ENCODE measurements around the gene LRRIQ1.

DNA sequence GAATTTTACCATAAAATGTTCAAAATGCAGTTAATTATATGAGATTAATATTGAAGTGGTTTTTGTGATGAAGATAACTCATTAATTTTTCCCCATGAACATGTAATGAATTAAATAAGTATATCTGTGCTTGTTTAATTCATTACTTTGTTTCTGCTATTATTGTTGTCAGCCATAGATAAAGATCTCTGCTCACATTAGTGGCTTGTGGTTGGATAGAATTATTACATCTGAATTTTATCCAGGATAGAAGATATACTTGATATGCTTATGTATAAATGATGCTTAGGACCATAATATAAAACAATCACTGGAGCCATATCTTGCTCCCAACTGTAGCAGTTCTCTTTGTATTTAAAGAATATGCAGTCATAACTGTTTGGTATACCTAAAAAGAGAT lies 18.5 kb upstream of the LRRIQ1 start:
- TF ChIP-seq EZH2 (IDR thresholded peaks at IDR 0.05; ENCODE audit: low read depth, unreplicated experiment) (no peak), POLR2AphosphoS5 (IDR thresholded peaks at IDR 0.05; ENCODE audit: low read depth) (no peak), EZH2phosphoT487 (IDR thresholded peaks at IDR 0.05; ENCODE audit: unreplicated experiment) (no peak), STAT1 (IDR thresholded peaks at IDR 0.05; ENCODE audit: unreplicated experiment) (no peak), JUNB (IDR thresholded peaks at IDR 0.05; ENCODE audit: unreplicated experiment) (no peak), CREB1 (CRISPR knock-in tag; IDR thresholded peaks at IDR 0.05; ENCODE audit: low read depth) (no peak), NANOG (IDR thresholded peaks at IDR 0.05; ENCODE audit: borderline replicate concordance) (no peak), ZNF114 (CRISPR knock-in tag; IDR thresholded peaks at IDR 0.05) (no peak), ZNF331 (CRISPR knock-in tag; IDR thresholded peaks at IDR 0.05; ENCODE audit: low read depth) (no peak)
- TF ChIP-seq, protein P1, sequence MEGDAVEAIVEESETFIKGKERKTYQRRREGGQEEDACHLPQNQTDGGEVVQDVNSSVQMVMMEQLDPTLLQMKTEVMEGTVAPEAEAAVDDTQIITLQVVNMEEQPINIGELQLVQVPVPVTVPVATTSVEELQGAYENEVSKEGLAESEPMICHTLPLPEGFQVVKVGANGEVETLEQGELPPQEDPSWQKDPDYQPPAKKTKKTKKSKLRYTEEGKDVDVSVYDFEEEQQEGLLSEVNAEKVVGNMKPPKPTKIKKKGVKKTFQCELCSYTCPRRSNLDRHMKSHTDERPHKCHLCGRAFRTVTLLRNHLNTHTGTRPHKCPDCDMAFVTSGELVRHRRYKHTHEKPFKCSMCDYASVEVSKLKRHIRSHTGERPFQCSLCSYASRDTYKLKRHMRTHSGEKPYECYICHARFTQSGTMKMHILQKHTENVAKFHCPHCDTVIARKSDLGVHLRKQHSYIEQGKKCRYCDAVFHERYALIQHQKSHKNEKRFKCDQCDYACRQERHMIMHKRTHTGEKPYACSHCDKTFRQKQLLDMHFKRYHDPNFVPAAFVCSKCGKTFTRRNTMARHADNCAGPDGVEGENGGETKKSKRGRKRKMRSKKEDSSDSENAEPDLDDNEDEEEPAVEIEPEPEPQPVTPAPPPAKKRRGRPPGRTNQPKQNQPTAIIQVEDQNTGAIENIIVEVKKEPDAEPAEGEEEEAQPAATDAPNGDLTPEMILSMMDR (conservative IDR thresholded peaks at IDR 0.05; ENCODE audit: low read depth in 2 of 2) = no peak
- TF ChIP-seq, protein P2, sequence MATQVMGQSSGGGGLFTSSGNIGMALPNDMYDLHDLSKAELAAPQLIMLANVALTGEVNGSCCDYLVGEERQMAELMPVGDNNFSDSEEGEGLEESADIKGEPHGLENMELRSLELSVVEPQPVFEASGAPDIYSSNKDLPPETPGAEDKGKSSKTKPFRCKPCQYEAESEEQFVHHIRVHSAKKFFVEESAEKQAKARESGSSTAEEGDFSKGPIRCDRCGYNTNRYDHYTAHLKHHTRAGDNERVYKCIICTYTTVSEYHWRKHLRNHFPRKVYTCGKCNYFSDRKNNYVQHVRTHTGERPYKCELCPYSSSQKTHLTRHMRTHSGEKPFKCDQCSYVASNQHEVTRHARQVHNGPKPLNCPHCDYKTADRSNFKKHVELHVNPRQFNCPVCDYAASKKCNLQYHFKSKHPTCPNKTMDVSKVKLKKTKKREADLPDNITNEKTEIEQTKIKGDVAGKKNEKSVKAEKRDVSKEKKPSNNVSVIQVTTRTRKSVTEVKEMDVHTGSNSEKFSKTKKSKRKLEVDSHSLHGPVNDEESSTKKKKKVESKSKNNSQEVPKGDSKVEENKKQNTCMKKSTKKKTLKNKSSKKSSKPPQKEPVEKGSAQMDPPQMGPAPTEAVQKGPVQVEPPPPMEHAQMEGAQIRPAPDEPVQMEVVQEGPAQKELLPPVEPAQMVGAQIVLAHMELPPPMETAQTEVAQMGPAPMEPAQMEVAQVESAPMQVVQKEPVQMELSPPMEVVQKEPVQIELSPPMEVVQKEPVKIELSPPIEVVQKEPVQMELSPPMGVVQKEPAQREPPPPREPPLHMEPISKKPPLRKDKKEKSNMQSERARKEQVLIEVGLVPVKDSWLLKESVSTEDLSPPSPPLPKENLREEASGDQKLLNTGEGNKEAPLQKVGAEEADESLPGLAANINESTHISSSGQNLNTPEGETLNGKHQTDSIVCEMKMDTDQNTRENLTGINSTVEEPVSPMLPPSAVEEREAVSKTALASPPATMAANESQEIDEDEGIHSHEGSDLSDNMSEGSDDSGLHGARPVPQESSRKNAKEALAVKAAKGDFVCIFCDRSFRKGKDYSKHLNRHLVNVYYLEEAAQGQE (IDR thresholded peaks at IDR 0.05; ENCODE audit: unreplicated experiment) = no peak
- TF ChIP-seq, protein P3, sequence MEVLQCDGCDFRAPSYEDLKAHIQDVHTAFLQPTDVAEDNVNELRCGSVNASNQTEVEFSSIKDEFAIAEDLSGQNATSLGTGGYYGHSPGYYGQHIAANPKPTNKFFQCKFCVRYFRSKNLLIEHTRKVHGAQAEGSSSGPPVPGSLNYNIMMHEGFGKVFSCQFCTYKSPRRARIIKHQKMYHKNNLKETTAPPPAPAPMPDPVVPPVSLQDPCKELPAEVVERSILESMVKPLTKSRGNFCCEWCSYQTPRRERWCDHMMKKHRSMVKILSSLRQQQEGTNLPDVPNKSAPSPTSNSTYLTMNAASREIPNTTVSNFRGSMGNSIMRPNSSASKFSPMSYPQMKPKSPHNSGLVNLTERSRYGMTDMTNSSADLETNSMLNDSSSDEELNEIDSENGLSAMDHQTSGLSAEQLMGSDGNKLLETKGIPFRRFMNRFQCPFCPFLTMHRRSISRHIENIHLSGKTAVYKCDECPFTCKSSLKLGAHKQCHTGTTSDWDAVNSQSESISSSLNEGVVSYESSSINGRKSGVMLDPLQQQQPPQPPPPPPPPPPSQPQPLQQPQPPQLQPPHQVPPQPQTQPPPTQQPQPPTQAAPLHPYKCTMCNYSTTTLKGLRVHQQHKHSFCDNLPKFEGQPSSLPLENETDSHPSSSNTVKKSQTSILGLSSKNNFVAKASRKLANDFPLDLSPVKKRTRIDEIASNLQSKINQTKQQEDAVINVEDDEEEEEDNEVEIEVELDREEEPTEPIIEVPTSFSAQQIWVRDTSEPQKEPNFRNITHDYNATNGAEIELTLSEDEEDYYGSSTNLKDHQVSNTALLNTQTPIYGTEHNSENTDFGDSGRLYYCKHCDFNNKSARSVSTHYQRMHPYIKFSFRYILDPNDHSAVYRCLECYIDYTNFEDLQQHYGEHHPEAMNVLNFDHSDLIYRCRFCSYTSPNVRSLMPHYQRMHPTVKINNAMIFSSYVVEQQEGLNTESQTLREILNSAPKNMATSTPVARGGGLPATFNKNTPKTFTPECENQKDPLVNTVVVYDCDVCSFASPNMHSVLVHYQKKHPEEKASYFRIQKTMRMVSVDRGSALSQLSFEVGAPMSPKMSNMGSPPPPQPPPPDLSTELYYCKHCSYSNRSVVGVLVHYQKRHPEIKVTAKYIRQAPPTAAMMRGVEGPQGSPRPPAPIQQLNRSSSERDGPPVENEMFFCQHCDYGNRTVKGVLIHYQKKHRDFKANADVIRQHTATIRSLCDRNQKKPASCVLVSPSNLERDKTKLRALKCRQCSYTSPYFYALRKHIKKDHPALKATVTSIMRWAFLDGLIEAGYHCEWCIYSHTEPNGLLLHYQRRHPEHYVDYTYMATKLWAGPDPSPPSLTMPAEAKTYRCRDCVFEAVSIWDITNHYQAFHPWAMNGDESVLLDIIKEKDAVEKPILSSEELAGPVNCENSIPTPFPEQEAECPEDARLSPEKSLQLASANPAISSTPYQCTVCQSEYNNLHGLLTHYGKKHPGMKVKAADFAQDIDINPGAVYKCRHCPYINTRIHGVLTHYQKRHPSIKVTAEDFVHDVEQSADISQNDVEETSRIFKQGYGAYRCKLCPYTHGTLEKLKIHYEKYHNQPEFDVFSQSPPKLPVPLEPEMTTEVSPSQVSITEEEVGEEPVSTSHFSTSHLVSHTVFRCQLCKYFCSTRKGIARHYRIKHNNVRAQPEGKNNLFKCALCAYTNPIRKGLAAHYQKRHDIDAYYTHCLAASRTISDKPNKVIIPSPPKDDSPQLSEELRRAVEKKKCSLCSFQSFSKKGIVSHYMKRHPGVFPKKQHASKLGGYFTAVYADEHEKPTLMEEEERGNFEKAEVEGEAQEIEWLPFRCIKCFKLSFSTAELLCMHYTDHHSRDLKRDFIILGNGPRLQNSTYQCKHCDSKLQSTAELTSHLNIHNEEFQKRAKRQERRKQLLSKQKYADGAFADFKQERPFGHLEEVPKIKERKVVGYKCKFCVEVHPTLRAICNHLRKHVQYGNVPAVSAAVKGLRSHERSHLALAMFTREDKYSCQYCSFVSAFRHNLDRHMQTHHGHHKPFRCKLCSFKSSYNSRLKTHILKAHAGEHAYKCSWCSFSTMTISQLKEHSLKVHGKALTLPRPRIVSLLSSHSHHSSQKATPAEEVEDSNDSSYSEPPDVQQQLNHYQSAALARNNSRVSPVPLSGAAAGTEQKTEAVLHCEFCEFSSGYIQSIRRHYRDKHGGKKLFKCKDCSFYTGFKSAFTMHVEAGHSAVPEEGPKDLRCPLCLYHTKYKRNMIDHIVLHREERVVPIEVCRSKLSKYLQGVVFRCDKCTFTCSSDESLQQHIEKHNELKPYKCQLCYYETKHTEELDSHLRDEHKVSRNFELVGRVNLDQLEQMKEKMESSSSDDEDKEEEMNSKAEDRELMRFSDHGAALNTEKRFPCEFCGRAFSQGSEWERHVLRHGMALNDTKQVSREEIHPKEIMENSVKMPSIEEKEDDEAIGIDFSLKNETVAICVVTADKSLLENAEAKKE (CRISPR knock-in tag; IDR thresholded peaks at IDR 0.05) = no peak

Data from GM23338 (cell line).